Amygdala (tissue), 56 donors: Measurements from ENCODE around the gene CACUL1.
A peak's percentile ranks its signal among the peaks of the same experiment; 100 is the strongest.
"Not testable (repeated sequence)": the region's sequence is repeated elsewhere in the genome, so short reads cannot be mapped to it uniquely, and the experiment has no call there.

Source experiments
- DNase-seq, 56 donors: peaks; one replicate each; lab custom pipeline; 2025; lab: John Stamatoyannopoulos, UW

CACUL1 gene

DNA sequence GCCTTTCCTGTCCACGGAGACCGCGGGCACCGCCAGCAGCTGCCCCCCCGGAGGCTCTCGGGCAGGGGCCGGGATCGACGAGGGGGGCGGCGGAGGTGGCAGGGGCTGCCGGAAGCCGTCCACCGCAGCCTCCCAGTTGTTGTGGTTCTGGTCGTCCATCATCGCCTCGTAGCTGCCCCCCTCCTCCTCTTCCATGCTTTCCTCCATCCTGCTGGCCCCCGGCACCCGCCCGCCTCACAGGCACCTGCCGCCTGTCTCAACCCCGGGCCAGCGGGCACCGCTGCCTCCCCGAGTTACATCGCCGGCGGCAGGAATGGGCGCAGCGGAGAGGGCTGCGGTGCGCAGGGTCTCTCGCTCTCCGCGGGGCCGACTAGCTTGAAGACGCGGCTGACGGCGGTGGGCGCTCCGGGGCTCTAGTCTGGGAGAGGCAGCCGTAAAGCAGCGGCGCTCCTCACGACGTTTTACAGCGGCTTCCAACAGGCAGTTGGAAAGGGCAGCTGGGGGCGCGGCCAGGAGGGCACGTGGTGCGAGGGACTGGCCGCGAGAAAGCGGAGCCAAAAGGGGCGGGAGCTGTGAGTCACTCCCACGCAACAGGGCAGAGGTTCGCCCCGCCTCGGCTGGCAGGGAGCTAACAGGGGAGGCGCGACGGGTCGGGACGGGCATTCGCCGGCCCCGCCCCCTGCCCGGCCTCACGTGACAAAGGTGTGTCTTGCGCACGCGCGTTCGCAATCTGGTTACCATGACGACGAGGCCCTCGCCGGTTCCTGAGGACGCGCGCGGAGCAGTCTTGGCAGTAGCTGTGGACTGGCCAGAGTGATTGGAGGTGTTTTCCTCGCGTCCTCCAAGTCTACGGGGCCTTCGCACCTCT lies at the start of gene CACUL1:
Gene CACUL1, minus strand, starts transcription at position 415 of the 868 bp plus-strand sequence. Its CDS starts 208 bp downstream, at position 207.
- DNase-seq = peak; percentile 76 to 100 (median 99)

DNA sequence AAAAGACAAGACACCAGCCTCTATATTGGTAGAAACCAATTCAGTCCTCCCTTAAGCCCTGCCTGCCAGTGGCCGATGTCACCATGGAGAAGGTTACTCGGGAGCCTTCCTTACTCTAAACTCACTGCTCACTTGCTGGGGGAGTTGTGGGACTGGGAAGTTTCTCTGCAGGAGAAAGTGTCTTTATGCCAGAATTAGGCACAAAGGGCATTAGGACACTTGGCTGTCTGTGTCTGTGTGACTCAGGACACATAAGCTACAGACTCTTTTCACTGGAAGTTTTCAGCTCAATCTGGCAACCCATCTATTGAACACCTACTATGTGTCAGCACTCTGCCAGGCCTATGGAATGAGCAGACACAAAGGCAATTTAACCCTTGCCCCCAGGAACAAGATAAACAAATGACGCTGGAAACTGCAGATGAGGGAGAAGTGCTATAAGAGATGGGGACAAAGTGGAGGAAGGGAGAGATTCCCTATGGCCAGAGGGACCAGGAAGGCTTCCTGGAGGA lies 49.5 kb upstream of the CACUL1 start:
- DNase-seq = no peak

DNA sequence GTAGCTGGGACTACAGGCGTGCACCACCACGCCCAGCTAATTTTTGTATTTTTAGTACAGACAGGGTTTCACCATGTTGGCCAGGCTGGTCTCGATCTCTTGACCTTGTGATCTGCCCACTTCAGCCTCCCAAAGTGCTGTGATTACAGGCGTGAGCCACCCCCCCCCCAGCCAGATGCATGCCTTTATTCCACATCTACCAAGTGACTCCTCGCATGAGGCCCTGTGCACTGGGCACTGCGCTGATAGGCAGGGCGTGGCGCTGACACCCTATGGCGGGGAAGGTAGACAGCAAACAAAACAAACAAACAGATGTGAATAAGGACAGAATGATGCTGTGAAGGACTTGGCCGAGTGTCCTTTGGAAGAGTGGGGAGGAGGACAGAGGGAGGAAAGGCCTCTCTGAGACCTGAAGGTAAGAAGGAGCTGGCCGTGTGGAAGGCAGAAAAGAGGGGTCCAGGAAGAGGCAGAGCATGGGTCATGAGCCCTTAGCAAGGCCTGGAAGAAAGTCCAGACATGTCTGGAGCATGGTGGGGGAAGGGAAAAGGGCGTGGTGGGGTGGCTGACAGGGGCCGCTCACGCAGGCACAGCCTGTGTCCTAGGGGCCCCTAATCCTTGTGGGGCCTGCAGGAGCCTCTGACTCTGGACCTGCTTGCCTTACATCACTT lies 47.5 kb upstream of the CACUL1 start:
- no peak for DNase-seq

DNA sequence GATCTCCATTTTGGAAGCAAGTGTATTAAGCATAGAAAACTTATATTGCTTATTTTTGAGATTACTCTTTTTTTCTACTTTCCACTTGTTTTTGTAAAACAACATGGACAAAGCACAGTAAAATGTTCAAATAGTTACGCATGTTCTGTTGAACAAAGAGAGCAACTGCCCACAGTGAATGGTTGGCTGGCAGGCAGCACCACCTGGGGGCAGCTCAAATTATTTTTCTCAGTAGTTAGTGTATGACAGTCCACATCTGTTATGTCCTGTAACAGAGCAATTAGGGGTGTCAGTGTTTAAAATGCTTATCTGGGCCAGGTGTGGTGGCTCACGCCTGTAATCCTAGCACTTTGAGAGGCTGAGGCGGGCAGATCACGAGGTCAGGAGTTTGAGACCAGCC lies 46.1 kb upstream of the CACUL1 start:
- DNase-seq = peak in 8 of 56 donors; percentile 8 to 43 (median 18)

DNA sequence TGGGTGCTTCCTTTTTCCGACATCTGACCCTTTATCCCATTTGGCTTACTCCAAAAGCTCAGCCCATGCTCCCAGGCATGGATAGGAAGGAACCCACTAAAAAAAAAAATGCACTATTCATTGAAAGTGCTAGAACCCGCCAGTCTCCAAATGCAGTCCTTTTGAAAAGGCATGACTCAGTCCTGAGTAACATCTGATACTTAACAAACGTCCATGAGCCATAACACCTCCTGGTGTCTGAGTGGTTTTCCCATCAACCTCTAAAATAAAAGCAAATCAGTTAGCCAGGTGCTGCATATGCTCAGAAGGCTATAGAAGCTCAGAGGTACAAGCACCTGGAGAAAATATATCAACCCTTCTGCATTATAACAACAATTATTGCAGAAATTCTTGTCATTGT lies 45.0 kb upstream of the CACUL1 start:
- no peak for DNase-seq

DNA sequence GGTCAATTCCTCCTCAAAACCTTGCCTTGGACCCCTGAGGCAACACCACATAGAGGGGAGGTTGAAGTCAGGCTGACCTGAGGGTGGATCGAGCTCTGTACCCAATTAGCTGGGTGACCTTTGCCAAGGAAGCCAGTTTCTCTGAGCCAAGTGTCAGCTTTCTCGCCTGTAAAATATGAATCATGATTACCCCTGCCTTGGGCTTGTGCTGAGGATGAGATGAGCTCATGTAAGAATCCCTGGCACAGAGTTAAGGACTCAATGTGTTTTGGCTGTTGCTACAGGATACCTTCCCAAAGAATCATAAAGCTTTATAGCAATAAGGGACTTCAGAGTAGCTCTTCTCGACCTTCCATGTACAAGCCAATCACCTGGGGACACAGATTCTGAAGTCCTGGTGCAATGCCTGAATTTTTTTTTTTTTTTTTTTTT lies 43.5 kb upstream of the CACUL1 start:
- DNase-seq = no peak

DNA sequence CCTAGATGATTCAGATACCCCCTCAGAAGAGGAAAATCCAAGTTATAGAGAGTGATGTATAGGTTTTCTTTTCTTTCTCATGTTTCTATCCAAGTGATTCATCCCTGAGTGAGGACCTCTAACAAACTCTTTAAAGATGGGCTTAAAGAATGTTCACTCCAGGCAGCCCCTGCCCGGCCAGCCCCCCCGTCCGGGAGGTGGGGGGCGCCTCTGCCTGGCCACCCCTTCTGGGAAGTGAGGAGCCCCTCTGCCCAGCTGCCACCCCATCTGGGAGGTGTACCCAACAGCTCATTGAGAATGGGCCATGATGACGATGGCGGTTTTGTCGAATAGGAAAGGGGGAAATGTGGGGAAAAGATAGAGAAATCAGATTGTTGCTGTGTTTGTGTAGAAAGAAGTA lies 40.2 kb upstream of the CACUL1 start:
- not testable (repeated sequence) for DNase-seq

DNA sequence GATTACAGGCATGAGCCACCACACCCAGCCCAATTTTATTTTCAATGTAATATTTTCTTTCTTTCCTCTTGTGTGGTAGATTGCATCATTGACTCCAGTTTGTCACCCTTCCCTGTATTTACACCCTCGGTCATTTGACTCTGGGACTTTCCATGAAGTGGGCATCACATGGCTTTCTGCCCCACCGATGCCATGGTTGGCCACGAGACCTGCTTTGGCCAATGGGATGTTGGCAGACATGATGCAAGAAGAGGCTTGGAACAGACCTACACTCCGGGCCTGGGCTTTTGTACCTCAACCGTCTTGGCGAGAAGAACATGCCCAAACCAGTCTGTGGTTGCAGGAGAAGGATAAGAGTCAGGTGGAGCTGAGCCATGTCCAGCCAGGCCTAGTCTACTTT lies 38.8 kb upstream of the CACUL1 start:
- no peak for DNase-seq

DNA sequence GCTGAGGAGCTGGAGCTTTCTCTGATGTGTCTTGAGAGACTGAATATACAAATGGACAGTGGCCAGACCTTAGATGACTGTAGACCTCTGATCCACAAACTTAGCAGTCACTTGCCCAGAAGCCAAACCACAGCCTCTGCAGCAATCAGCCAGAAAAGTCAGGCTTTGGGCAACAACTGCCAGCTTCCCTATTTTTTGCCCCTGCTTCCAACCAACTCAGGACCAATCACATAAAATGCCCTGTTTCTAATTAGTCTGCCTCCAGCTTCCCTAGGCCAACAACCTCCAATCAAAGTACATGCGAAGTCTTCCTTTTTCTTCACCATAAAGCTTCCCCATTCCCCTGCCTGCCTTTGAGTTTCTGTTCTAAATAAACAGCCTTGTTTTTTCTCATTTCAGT lies 37.8 kb upstream of the CACUL1 start:
- DNase-seq = peak in 11 of 56 donors; percentile 5 to 58 (median 18)

DNA sequence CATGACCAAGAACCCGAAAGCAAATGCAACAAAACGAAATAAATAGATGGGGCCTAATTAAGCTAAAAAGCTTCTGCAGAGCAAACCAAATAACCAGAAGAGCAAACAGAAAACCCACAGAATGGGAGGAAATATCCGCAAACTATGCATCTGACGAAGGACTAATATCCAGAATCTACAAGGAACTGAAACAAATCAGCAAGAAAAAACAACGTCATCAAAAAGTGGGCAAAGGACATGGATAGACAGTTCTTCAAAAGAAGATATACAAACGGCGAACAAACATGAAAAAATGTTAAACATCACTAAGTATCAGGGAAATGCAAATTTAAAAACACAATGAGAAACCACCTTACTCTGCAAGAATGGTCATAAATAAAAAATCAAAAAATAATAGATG lies 35.3 kb upstream of the CACUL1 start:
- no peak for DNase-seq

DNA sequence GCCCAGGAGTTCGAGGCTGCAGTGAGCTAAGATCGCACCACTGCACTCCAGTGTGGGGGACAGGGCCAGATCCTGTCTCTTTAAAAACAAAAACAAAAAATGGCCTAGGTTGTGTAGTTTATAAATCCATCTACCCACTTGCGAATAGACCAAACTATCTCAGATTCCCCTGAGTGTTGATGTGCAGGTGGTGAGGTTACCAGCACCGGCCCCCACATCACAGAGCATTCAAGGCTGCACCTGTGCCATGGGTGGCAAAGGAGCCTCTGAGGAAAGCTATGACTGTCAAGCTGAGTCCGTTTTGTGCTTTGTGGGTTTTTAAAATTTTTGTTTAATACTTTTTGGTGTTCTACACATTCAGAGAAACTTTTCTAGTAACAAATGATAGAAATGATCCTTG lies 30.8 kb upstream of the CACUL1 start:
- no peak for DNase-seq

DNA sequence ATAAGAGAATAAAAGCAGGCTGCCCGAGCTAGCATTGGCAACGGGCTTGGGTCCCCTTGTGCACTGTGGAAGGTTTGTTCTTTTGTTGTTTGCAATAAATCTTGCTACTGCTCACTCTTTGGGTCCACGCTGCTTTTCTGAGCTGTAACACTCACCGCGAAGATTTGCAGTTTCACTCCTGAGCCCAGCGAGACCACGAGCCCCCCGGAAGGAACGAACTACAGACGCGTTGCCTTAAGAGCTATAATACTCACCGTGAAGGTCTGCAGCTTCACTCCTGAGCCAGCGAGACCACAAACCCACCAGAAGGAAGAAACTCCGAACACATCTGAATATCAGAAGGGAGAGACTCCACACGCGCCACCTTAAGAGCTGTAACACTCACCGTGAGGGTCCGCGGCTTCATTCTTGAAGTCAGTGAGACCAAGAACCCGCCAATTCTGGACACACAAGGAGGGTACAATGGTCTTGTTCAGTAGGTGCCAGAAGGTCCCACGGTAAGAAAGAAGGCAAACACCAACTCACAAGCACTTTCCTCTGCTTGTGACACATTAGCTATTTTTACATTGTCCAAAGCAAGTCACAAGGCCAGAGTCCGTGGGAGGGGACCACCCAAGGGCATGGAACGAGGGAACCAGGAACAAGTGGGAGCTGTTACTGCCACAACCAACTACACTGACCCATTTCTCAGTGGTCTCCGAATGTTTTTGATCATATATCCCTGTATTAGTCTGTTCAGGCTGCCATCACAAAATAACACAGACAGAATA lies 29.2 kb upstream of the CACUL1 start:
- DNase-seq = no peak

DNA sequence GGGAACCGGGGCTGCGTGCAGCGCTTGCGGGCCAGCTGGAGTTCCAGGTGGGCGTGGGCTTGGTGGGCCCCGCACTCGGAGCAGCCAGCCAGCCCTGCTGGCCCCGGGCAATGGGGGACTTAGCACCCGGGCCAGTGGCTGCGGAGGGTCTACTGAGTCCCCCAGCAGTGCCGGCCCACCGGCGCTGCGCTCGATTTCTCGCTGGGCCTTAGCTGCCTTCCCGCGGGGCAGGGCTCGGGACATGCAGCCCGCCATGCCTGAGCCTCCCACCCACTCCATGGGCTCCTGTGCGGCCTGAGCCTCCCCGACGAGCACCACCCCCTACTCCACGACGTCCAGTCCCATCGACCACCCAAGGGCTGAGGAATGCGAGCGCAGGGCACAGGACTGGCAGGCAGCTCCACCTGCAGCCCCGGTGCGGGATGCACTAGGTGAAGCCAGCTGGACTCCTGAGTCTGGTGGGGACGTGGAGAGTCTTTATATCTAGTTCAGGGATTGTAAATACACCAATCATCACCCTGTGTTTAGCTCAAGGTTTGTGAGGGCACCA lies 28.2 kb upstream of the CACUL1 start:
- not testable (repeated sequence) for DNase-seq

DNA sequence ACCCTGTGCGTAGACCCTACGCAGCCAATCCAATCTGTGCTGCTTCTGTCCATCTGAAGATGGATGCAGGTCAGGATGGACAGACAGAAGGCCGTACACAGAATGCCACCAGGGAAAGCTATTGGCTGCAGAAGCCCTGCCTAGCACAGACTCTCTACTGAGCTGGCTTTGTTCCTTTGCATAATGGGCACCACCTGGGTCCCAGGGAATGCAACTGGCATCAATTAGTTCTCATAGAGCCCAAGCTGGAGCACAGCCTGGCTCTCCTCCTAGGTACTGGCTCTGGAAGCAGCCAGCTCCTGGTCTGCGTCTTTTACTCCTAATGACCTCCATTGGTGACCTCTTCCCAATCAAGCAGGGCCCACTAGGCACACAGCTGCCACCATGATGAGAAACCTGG lies 26.8 kb upstream of the CACUL1 start:
- no peak for DNase-seq

DNA sequence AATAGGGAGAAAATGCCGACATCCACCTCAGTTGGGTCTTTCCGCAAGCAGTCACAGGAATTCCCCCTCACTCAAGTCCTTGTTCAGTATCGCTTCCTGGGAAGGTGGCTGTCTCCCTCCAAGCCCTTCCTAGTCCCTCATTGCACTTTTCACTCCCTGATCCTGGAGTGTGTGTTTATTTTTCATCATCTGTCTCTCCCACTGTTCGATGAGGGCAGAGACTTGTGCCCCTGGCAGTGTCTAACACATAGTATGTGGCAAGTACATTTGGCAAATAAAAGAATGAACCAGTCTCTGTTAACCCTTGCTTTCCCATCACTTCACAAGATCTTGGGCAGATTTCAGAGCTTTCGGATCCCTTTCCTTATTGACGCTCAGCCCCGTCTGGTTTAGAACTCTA lies 24.0 kb upstream of the CACUL1 start:
- no peak for DNase-seq

DNA sequence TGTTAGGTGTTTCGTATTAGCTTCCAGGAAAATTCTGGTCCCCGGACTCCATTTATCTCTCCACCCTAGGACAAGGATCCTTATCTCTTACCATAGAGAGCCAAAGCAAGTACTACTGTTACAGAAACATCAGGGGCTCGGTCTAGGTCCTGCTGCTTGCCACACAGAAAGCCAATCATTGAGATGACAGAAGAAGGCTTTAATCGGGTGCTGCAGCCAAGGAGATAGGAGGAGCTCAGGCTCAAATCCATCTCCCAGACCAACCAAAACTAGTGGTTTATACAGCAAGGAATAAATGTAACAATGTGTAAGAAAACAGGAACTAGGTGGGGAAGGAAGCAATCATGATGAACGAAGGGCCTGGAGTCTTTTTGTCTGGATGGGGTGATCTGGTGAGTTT lies 22.2 kb upstream of the CACUL1 start:
- DNase-seq = no peak

DNA sequence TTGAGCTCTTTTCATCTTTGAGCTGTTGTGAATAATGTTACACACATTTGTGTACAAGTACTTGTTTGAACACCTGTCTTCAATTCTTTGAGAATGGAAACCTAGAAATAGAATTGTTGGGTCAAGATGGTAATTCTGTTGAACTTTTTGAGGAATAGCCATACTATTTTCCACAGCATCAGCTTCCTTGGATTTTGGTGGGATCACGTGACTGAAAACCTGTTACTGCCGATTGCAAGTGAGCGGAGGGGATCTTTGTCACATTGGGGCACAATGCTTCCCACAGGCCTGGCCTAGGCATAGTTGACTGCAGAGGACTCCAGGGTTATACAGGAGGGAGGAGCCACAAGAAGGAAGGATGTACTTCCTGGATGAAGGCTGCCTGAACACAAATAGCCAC lies 21.3 kb upstream of the CACUL1 start:
- DNase-seq = no peak

DNA sequence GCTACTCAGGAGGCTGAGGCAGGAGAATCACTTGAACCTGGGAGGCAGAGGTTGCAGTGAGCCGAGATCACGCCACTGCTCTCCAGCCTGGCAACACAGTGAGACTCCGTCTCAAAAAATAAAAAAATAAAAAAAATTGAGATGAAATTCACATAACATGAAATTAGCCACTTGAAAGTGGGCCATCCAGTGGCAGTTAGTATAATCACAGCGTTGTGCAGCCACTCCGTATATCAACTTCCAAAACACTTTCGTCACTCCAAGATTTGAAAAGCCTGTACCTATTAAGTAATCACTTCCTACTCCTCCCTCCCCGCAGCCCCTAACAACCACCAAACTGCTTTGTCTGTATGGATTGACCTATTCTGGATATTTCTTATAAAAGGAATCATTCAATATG lies 20.7 kb upstream of the CACUL1 start:
- no peak for DNase-seq

DNA sequence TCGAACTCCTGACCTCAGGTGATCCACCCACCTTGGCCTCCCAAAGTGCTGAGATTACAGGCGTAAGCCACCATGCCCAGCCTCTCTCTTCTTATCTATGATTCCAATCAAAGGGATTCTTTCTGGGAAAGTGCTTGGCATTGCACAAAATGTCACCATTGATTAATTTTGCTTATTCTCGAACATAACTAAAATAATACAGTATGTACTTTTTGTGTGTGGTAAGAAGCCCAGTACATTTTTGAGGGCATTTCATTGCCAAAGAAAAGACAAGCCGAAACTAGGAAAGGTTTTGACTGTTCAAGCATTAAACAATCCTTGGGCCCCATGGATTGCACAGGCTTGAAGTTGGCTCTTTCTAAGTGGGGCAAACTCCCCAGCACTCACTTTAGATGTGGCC lies 18.3 kb upstream of the CACUL1 start:
- DNase-seq = no peak

DNA sequence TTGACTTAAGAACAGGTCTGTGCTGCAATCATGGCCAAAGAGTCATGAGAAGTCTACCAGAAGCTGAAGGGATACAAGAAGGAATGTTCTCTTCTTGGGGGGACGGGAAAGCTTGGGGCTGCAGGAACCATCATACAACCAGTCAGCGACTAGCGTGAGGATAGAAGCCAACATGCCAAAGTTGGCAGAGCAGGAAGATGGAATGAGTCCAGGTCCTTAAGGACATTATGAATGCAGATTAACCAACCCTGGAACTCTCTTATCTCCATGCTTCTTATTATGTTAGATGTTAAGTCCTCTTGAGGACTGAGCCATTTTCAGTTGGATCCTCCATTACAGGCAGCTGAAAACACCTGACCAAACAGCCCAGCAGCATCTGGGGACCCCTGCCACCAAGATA lies 17.2 kb upstream of the CACUL1 start:
- no peak for DNase-seq
